A549 (cell line): ENCODE measurements around the gene AMZ2. TPM values are rescaled to one million over a fixed set of nuclear protein-coding genes. Genes with fewer than 3 reads are reported as not detected.

Source experiments
- ATAC-seq, 2 experiments: fragments of 200-7000 bp in 1 of 2; fragments of >200 bp in 1 of 2; cut with Nextera tagmentation in 1 of 2; cut with Tn5 transposase in 1 of 2; 3 replicates each; pipeline versions ENCODE4 v1.8.0 to v1.9.1; 2018 to 2020; ENCODE audit warnings: mild to moderate bottlenecking in 1 of 2, moderate library complexity in 1 of 2
- CTCF ChIA-PET: fragments of 300-600 bp; sonication (Branson Sonifier 250); formaldehyde crosslinking; extraction: SDS; loops from one replicate; lab custom pipeline; 2021; ENCODE audit warnings: antibody characterized with exemption, inconsistent platforms; lab: Yijun Ruan, JAX
- POLR2A ChIA-PET: fragments of 350-600 bp; formaldehyde crosslinking; extraction: SDS; loops from one replicate; lab custom pipeline; 2021; ENCODE audit warnings: antibody characterized with exemption, inconsistent platforms; lab: Yijun Ruan, JAX
- DNase-seq, 2 experiments: peaks; one replicate each; pipeline versions ENCODE4 v3.0.0 to v3.0.0-alpha.2; 2011 to 2016; ENCODE audit warnings: low read depth in 1 of 2, low spot score in 1 of 2
- FAIRE-seq: peaks from 2 replicates; lab custom pipeline; 2011; peaks lifted over from hg19 to GRCh38; lab: Jason Lieb, UNC
- H3K27ac ChIP-seq, 2 experiments: fragments of >200 bp; sonication (Bioruptor Twin); formaldehyde crosslinking; 3 replicates each; pipeline ENCODE4 v1.5.1; 2016 to 2017
- H3K4me1 ChIP-seq: fragments of >200 bp; sonication (Bioruptor Twin); formaldehyde crosslinking; 3 replicates; pipeline ENCODE4 v1.6.1; 2016
- H3K4me2 ChIP-seq: fragments of >200 bp; sonication (Bioruptor Twin); formaldehyde crosslinking; 3 replicates; pipeline ENCODE4 v1.6.1; 2016
- H3K4me3 ChIP-seq: fragments of >200 bp; sonication (Bioruptor Twin); formaldehyde crosslinking; 3 replicates; pipeline ENCODE4 v1.5.1; 2016
- H3K9me3 ChIP-seq: fragments of >200 bp; sonication (Bioruptor Twin); formaldehyde crosslinking; 3 replicates; pipeline ENCODE4 v1.6.1; 2016
- BHLHE40 ChIP-seq: IDR thresholded peaks from 2 replicates; pipeline ENCODE4 v1.6.1; 2012; ENCODE audit warnings: low read depth, low read length, inconsistent platforms
- CBX2 ChIP-seq: fragments of 200-600 bp; sonication (generic); IDR thresholded peaks from 2 replicates; pipeline ENCODE4 v1.6.1; 2016; ENCODE audit warnings: low read depth, mild to moderate bottlenecking, borderline replicate concordance
- CBX8 ChIP-seq: fragments of 200-600 bp; sonication (generic); IDR thresholded peaks from 2 replicates; pipeline ENCODE4 v1.6.1; 2016
- CEBPB ChIP-seq, 2 experiments: fragments of >200 bp in 1 of 2; sonication (Bioruptor Twin) in 1 of 2; formaldehyde crosslinking in 1 of 2; IDR thresholded peaks; 2 replicates each; pipeline ENCODE4 v1.6.1; 2012 to 2016
- CHD4 ChIP-seq: fragments of 200-600 bp; sonication (generic); IDR thresholded peaks from 2 replicates; pipeline ENCODE4 v1.6.1; 2016; ENCODE audit warnings: antibody characterized with exemption, mild to moderate bottlenecking, borderline replicate concordance
- CTCF ChIP-seq: fragments of >200 bp; sonication (Bioruptor Twin); formaldehyde crosslinking; IDR thresholded peaks from 3 replicates; pipeline ENCODE4 v1.5.1; 2016
- E2F6 ChIP-seq: IDR thresholded peaks from 2 replicates; pipeline ENCODE4 v1.6.1; 2012; ENCODE audit warnings: low read depth, borderline replicate concordance
- EHF ChIP-seq: fragments of 250-450 bp; sonication (Bioruptor Pico); IDR thresholded peaks from 2 replicates; pipeline ENCODE4 v1.5.0; 2020; ENCODE audit warnings: mild to moderate bottlenecking
- EP300 ChIP-seq, 2 experiments: fragments of >200 bp; sonication (Bioruptor Twin); formaldehyde crosslinking; IDR thresholded peaks; 2 replicates in 1 of 2; 3 replicates in 1 of 2; pipeline ENCODE4 v1.6.1; 2016 to 2017
- FOSB ChIP-seq: fragments of 250-450 bp; sonication (Bioruptor Pico); IDR thresholded peaks from 2 replicates; pipeline ENCODE4 v1.5.0; 2020; ENCODE audit warnings: mild to moderate bottlenecking, moderate library complexity
- FOSL2 ChIP-seq, 2 experiments: fragments of 450-650 bp in 1 of 2; fragments of >200 bp in 1 of 2; sonication (Bioruptor Twin) in 1 of 2; formaldehyde crosslinking; IDR thresholded peaks; 2 replicates each; pipeline versions ENCODE4 v1.5.0 to v1.6.1; 2016 to 2020; ENCODE audit warnings: mild to moderate bottlenecking in 1 of 2, moderate library complexity in 1 of 2
- FOXS1 ChIP-seq: fragments of 250-450 bp; sonication (Bioruptor Pico); IDR thresholded peaks from 2 replicates; pipeline ENCODE4 v1.5.0; 2020; ENCODE audit warnings: mild to moderate bottlenecking, moderate library complexity
- GATA3 ChIP-seq: IDR thresholded peaks from 2 replicates; pipeline ENCODE4 v1.6.1; 2012; ENCODE audit warnings: borderline replicate concordance
- HDAC2 ChIP-seq: fragments of 200-600 bp; sonication (generic); IDR thresholded peaks from 2 replicates; pipeline ENCODE4 v1.6.1; 2016
- HES2 ChIP-seq: fragments of >200 bp; sonication (Bioruptor Twin); formaldehyde crosslinking; IDR thresholded peaks from 2 replicates; pipeline ENCODE4 v1.6.1; 2016
- HMGXB4 ChIP-seq: fragments of 250-450 bp; sonication (Bioruptor Pico); IDR thresholded peaks from 2 replicates; pipeline ENCODE4 v1.5.0; 2021; ENCODE audit warnings: mild to moderate bottlenecking, moderate library complexity, borderline replicate concordance
- HOXB13 ChIP-seq: fragments of 250-450 bp; sonication (Bioruptor Pico); IDR thresholded peaks from 2 replicates; pipeline ENCODE4 v1.5.0; 2020; ENCODE audit warnings: low read depth, mild to moderate bottlenecking, moderate library complexity
- JUN ChIP-seq, 2 experiments: fragments of >200 bp; sonication (Bioruptor Twin); formaldehyde crosslinking; IDR thresholded peaks; 2 replicates in 1 of 2; 3 replicates in 1 of 2; pipeline ENCODE4 v1.6.1; 2016 to 2017
- KDM5A ChIP-seq: fragments of 200-600 bp; sonication (generic); IDR thresholded peaks from 2 replicates; pipeline ENCODE4 v1.6.1; 2016; ENCODE audit warnings: antibody characterized with exemption, mild to moderate bottlenecking
- MAFK ChIP-seq: fragments of 450-650 bp; IDR thresholded peaks from 2 replicates; pipeline ENCODE4 v1.6.1; 2014; ENCODE audit not compliant: partially characterized antibody
- PHF8 ChIP-seq: fragments of 200-600 bp; sonication (generic); IDR thresholded peaks from 2 replicates; pipeline ENCODE4 v1.6.1; 2016; ENCODE audit warnings: low read depth, mild to moderate bottlenecking, antibody characterized with exemption, moderate library complexity, borderline replicate concordance
- POLR2AphosphoS2 ChIP-seq: conservative IDR thresholded peaks from 2 replicates; pipeline ENCODE4 v1.6.1; 2012; ENCODE audit warnings: low read length, improper control_type of control experiment, inconsistent platforms
- RARB ChIP-seq: fragments of 250-450 bp; sonication (Bioruptor Pico); IDR thresholded peaks from 2 replicates; pipeline ENCODE4 v1.8.0; 2021; ENCODE audit warnings: mild to moderate bottlenecking, moderate library complexity
- RCOR1 ChIP-seq: fragments of 150-350 bp; IDR thresholded peaks from 2 replicates; pipeline ENCODE4 v1.6.1; 2014; ENCODE audit warnings: antibody characterized with exemption, low read length, low read depth
- REST ChIP-seq: fragments of 200-600 bp; sonication (generic); IDR thresholded peaks from 2 replicates; pipeline ENCODE4 v1.6.1; 2016; ENCODE audit warnings: antibody characterized with exemption, mild to moderate bottlenecking, moderate library complexity
- SMC3 ChIP-seq: fragments of >200 bp; sonication (Bioruptor Twin); formaldehyde crosslinking; IDR thresholded peaks from 3 replicates; pipeline ENCODE4 v1.6.1; 2018; ENCODE audit warnings: inconsistent platforms
- SREBF2 ChIP-seq: fragments of 450-650 bp; IDR thresholded peaks from 2 replicates; pipeline ENCODE4 v1.6.1; 2014; ENCODE audit warnings: mild to moderate bottlenecking, moderate library complexity
- TFCP2L1 ChIP-seq: fragments of 250-450 bp; sonication (Bioruptor Pico); IDR thresholded peaks from 2 replicates; pipeline ENCODE4 v1.5.0; 2021; ENCODE audit warnings: mild to moderate bottlenecking
- TP53 ChIP-seq: fragments of 250-450 bp; sonication (Bioruptor Pico); IDR thresholded peaks from 2 replicates; pipeline ENCODE4 v1.5.0; 2021; ENCODE audit warnings: mild to moderate bottlenecking, moderate library complexity
- USF2 ChIP-seq: fragments of 450-650 bp; IDR thresholded peaks from 2 replicates; pipeline ENCODE4 v1.6.1; 2014; ENCODE audit warnings: antibody characterized with exemption
- ZFP36 ChIP-seq: fragments of 450-650 bp; IDR thresholded peaks from 2 replicates; pipeline ENCODE4 v1.6.1; 2014; ENCODE audit warnings: borderline replicate concordance; ENCODE audit not compliant: partially characterized antibody
- ZNF302 ChIP-seq: fragments of 250-450 bp; sonication (Bioruptor Pico); IDR thresholded peaks from 2 replicates; pipeline ENCODE4 v1.9.0; 2021; ENCODE audit warnings: inconsistent platforms, mild to moderate bottlenecking, moderate library complexity
- ZSCAN20 ChIP-seq: fragments of 250-450 bp; sonication (Bioruptor Pico); IDR thresholded peaks from 2 replicates; pipeline ENCODE4 v1.8.0; 2022; ENCODE audit warnings: mild to moderate bottlenecking, moderate library complexity
- WGBS: methylation state at CpG from one replicate; pipeline ENCODE4 v1.1.6; 2017; ENCODE audit errors: missing lambda C conversion rate; 5-methylcytosine and 5-hydroxymethylcytosine counted together
- polyA plus RNA-seq, 4 experiments: library from polyadenylated mRNA; depleted of rRNA in 3 of 4; stranded (reverse); fragments of >200 nt; fragmentation: RNase III in 1 of 4; extraction: RNeasy Plus Mini Kit Qiagen cat#74134 plus additional on column Dnase treatment in 1 of 4; gene quantifications; 2 replicates in 3 of 4; 3 replicates in 1 of 4; pipeline ENCODE4 v1.2.3, GENCODE V29; 2011 to 2017

Gene AMZ2
- polyA plus RNA-seq, 2 of the 4 experiments (the other 2 are of a cell fraction), result 105 to 201 TPM

- Histone ChIP-seq H3K27ac (peak overlapping the region; percentile 87 to 94), H3K9me3 (no peaks in the 10 kb centered on the region), H3K4me1 (peaks cover 9% of the 10 kb centered on the region; the same call in 1 of the 3 replicates), H3K4me2 (peak overlapping the region; percentile 97), H3K4me3 (peak overlapping the region; percentile 84)
- ATAC-seq, result peak; percentile 83 to 92
- WGBS, result under 1% methylated on average over 37 of the region's 71 CpGs
- ChIA-PET POLR2A (interaction anchor here (0.9 to 1.6 kb wide), 2 partner anchors 42 to 43 kb away, joined by 3 to 6 read pairs; partner anchors contain the start of gene AMZ2), CTCF (interaction anchor here (0.6 to 7.9 kb wide), 27 partner anchors 9 to 278 kb away, joined by 3 to 135 read pairs (median 4); partner anchors contain the start of gene AMZ2)
- peak; percentile 90 to 91 for DNase-seq
- FAIRE-seq, result no peak
- TF ChIP-seq MAFK (no peak), RCOR1 (no peak), TP53 (CRISPR knock-in tag) (no peak), CTCF (peak; percentile 87), CBX8 (no peak), HOXB13 (CRISPR knock-in tag) (no peak), CBX2 (no peak), HMGXB4 (CRISPR knock-in tag) (no peak; the same call in 1 of the 2 replicates), EHF (no peak), POLR2AphosphoS2 (no peak), SMC3 (peak; percentile 69), SREBF2 (no peak), BHLHE40 (peak; percentile 90), E2F6 (peak; percentile 79), CHD4 (no peak), JUN (IDR thresholded peaks at IDR 0.05) (peak; percentile 47 to 88; a peak in 4 of 5 replicates), FOXS1 (CRISPR knock-in tag) (no peak), HDAC2 (no peak), REST (no peak), HES2 (no peak), ZNF302 (CRISPR knock-in tag) (no peak), FOSB (CRISPR knock-in tag) (no peak), GATA3 (no peak; the same call in 1 of the 2 replicates), FOSL2 (IDR thresholded peaks at IDR 0.05) (no peak), FOSL2 (CRISPR knock-in tag; IDR thresholded peaks at IDR 0.05) (no peak), KDM5A (peak; percentile 41; the same call in 1 of the 2 replicates), CEBPB (IDR thresholded peaks at IDR 0.05) (no peak), USF2 (peak; percentile 82), RARB (CRISPR knock-in tag) (no peak), ZFP36 (no peak), PHF8 (0 out of 2 replicates have a peak, but pooled peaks have one; percentile 31), EP300 (IDR thresholded peaks at IDR 0.05) (no peak), TFCP2L1 (CRISPR knock-in tag) (no peak), ZSCAN20 (no peak)
These were observed 42.5 kb upstream of the AMZ2 start for GRCh38 chr17:68205251-68205807.
